ENCODE data around the gene THOC1. TPM values are rescaled to one million over a fixed set of nuclear protein-coding genes. Genes with fewer than 3 reads are reported as not detected.
"Not testable (repeated sequence)": the region's sequence is repeated elsewhere in the genome, so short reads cannot be mapped to it uniquely, and the experiment has no call there.

Gene THOC1
- total RNA-seq, 2 experiments from 2014 or later, result 56.4 to 62.2 TPM

DNA sequence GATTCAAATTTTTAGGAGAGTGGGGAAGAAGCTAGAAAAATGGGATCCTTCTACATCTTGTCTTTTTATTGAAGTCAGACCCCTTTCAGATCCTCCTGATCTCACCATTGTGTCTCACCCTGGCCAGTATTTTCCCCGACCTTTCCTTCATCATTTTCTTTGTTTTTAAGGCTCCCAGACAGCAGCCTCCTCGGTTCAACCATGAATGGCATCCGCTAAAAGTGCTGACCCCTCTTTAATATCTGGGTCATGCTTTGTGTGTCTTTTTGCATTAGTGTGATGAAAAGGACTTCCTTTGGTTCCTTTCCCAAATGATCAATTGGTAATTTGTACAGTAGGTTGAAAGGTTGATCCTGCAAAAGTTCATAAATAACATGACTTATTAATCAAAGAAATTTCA is 26.7 kb upstream of the THOC1 start:
- no peak for DNase-seq
- no peaks in the 10 kb centered on the region for H3K36me3 Mint-ChIP-seq
- H3K27me3 Mint-ChIP-seq, result peaks cover 21% of the 10 kb centered on the region
- no peaks in the 10 kb centered on the region for H3K9me3 Mint-ChIP-seq
- H3K4me3 Mint-ChIP-seq, result no peak overlapping the region
- no peak overlapping the region for H3K27ac Mint-ChIP-seq
- no peaks in the 10 kb centered on the region for H3K4me1 Mint-ChIP-seq

DNA sequence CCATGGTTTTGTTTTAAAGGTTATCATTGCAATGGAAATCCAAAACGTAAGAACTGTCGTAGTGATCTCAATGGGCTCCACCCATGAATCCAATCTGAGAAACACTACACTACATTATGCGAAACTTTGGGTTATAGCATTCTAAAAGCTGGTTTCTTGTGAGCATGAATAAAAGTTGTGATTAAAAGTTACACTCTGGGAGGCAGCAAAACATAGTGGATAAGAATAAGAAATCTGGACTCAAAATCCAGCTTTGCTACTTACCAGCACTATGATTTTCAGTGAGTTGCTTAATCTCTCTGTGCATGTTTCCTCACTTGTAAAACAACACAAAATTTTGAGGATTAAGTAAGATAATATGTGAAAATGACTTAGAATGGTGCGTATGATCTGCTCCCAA is 25.7 kb upstream of the THOC1 start:
- Mint-ChIP-seq H3K36me3 (no peaks in the 10 kb centered on the region), H3K9me3 (no peaks in the 10 kb centered on the region), H3K27ac (no peak overlapping the region), H3K4me3 (no peak overlapping the region), H3K4me1 (no peaks in the 10 kb centered on the region), H3K27me3 (peaks cover 26% of the 10 kb centered on the region)
- no peak for DNase-seq

DNA sequence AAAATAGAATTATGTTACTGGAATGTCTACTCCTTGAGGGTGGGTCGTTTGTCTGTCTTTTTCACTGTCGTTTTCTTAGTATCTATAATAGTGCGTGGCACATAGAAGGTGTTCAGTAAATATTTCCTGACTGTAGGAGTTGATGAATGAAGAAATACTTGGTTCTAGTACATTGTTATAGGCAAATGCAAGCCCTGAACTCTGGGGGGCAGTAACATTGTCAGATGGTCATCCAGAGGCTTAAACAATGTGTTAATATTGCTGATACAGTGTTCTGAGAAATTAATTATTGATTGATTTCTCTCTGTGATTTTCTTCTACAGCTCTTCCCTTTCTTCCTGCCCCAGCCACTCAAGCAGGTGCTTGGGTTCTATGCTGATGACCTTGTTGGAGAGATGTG is 24.4 kb upstream of the THOC1 start:
- H3K4me3 Mint-ChIP-seq, result no peak overlapping the region
- no peak overlapping the region for H3K27ac Mint-ChIP-seq
- H3K36me3 Mint-ChIP-seq, result no peaks in the 10 kb centered on the region
- H3K4me1 Mint-ChIP-seq, result no peaks in the 10 kb centered on the region
- DNase-seq, result no peak
- peaks cover 27% of the 10 kb centered on the region for H3K27me3 Mint-ChIP-seq
- no peaks in the 10 kb centered on the region for H3K9me3 Mint-ChIP-seq

DNA sequence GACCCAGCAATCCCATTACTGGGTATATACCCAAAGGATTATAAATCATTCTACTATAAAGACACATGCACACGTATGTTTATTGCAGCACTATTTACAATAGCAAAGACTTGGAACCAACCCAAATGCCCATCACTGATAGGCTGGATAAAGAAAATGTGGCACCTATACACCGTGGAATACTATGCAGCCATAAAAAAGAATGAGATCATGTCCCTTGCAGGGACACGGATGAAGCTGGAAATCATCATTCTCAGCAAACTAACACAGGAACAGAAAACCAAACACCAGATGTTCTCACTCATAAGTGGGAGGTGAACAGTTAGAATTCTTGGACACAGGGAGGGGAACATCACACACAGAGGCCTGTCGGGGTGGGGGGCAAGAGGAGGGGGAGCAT is 22.1 kb upstream of the THOC1 start:
- H3K36me3 Mint-ChIP-seq, H3K9me3 Mint-ChIP-seq, H3K27ac Mint-ChIP-seq, DNase-seq, H3K4me1 Mint-ChIP-seq, H3K4me3 Mint-ChIP-seq: not testable (repeated sequence)
- H3K27me3 Mint-ChIP-seq, result peaks cover 23% of the 10 kb centered on the region

DNA sequence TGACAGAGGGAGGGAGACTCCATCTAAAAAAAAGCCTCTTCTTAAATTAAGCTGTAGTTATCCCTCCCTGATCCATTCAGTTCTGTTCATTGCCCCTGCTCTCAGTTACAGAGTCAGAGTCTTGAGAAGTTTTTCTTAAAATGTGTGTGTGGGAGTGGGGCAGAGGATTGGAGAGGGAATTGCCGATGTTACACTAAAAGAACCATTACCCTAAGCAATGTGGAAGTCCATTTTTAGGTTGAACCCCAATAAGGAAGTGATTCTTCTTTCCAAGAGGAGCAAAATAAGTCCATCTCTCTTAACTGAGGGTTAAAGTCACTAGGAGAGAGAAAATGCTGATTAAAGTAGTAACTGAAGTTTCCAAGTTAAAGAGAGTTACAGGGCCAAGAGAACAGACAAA is 21.2 kb upstream of the THOC1 start:
- Mint-ChIP-seq H3K27me3 (peaks cover 19% of the 10 kb centered on the region), H3K4me1 (peaks cover 9% of the 10 kb centered on the region), H3K9me3 (no peaks in the 10 kb centered on the region), H3K36me3 (no peaks in the 10 kb centered on the region), H3K27ac (no peak overlapping the region), H3K4me3 (no peak overlapping the region)
- DNase-seq, result no peak

DNA sequence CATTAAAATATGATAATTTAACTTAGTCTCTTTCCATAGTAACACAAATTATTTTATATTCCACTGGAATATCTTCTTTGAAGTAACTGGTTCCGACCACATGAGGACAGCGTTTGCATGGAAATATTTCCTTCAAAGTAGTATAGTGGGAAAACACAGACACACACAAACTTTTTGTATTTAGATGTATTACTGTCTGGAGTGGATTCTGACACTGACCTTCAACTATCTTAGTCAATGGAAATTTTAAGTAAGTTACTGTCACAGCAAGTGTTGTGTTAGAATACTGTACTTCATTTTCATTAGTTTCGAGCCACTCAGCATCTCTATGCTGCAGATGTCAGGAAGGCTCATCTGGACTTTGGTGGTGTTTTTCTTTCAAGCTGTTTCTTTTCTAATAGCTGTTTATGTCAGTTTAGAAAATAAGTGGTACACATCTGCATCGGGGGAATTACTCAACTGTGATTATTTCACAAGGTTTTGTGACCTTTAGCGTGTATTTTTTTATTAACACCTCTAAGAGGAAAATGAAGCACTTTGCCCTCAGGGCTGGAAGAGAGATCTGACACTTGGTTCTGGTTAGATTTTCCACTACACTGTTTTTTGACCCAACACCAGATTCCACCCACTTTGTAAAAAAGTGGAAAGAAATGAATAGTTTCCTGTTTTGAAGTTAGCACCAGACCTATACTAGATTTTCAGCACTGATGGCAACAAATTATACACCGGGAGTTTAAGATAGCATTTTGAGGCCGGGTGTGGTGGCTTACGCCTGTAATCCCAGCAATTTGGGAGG is 18.9 kb upstream of the THOC1 start:
- H3K27ac Mint-ChIP-seq, result peak overlapping the region; percentile 76
- no peak for DNase-seq
- H3K27me3 Mint-ChIP-seq, result peaks cover 27% of the 10 kb centered on the region
- no peak overlapping the region for H3K4me3 Mint-ChIP-seq
- H3K4me1 Mint-ChIP-seq, result peaks cover 9% of the 10 kb centered on the region
- peaks cover under 1% of the 10 kb centered on the region for H3K36me3 Mint-ChIP-seq
- H3K9me3 Mint-ChIP-seq, result no peaks in the 10 kb centered on the region

DNA sequence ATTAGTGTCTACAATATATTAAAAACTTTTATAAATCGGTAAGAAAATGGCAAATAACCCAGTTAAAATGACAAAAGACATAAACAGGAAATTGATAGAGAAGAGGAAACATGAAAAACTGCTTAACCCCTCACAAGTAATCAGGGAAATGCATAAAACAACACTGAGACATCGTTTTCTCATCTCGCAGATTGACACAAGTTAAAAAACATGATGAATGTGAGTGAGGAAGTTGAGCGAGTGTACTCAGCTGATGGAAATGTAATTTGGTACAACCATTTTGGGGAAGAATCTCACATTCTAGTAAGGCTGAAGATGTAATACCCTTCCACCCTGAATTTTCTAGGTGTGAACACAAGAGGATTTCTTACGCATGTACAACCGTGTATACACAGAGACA is 18.0 kb upstream of the THOC1 start:
- H3K4me1 Mint-ChIP-seq, result peaks cover 9% of the 10 kb centered on the region
- H3K9me3 Mint-ChIP-seq, result no peaks in the 10 kb centered on the region
- no peak overlapping the region for H3K4me3 Mint-ChIP-seq
- DNase-seq, result no peak
- no peak overlapping the region for H3K27ac Mint-ChIP-seq
- peaks cover 1% of the 10 kb centered on the region for H3K36me3 Mint-ChIP-seq
- H3K27me3 Mint-ChIP-seq, result peaks cover 32% of the 10 kb centered on the region

DNA sequence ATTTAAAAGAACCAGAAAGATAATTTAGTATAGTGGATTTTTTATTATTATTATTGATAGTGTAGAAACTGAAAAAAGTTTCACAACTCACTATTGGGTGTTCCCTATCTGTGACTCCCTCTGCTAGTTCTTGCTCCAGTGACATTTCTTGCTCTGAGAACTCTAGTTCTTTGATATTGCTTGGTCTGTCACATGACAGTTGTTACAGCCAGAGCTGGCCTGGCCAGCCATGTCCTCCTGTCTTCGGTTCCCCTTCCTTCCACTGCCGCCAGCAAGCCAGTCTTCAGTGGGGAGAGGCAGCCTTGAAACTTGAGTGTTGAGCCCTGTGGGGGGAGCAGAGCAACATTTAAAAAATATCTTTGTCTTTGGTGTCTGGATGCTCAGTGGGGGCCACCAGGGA is 7.6 kb upstream of the THOC1 start:
- H3K9me3 Mint-ChIP-seq, result no peaks in the 10 kb centered on the region
- H3K27me3 Mint-ChIP-seq, result peaks cover 4% of the 10 kb centered on the region
- H3K4me1 Mint-ChIP-seq, result peaks cover 7% of the 10 kb centered on the region
- no peak overlapping the region for H3K4me3 Mint-ChIP-seq
- H3K36me3 Mint-ChIP-seq, result no peaks in the 10 kb centered on the region
- DNase-seq, result no peak
- no peak overlapping the region for H3K27ac Mint-ChIP-seq

DNA sequence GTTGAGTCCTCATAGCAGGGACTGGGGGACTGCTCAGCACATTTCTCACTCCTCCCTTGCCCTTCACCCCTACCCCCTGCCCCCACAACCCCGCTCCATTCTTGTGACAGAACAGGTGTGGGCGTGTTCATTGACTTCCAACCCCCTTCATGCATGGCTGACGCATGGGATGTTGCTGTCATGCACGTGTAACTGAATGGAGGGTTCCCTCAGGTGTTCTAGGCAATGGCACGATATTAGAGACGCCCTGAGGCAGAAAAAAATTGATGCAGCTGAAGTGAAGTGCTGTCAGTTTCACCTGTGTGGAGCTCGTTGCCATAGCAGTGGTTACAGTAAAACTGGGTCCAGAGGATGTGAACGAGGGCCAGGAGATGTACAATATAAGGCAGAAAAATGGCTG is 6.5 kb upstream of the THOC1 start:
- DNase-seq, result no peak
- no peak overlapping the region for H3K4me3 Mint-ChIP-seq
- H3K36me3 Mint-ChIP-seq, result peaks cover 5% of the 10 kb centered on the region
- no peaks in the 10 kb centered on the region for H3K9me3 Mint-ChIP-seq
- H3K27me3 Mint-ChIP-seq, result no peaks in the 10 kb centered on the region
- H3K27ac Mint-ChIP-seq, result no peak overlapping the region
- H3K4me1 Mint-ChIP-seq, result peaks cover 12% of the 10 kb centered on the region

DNA sequence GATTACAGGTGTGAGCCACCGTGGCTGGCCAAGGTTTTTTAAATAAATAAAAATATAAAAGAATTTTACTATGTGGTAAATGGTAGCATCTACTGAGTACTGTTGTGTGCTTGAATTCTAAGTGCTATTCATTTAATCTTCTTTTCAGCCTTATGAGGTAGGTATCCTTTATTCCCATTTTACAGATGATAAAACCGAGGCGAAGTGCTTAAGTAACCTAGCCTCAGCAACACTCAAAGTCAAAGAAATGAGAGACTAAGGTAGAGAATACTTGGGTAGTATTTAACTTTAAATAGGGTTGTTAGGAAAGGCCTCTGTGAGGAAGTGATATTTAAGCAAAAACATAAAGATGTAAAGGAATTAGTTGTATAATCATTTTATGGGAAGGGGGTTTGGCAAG is 5.7 kb upstream of the THOC1 start:
- Mint-ChIP-seq H3K4me3 (no peak overlapping the region), H3K4me1 (peaks cover 13% of the 10 kb centered on the region), H3K27ac (no peak overlapping the region), H3K27me3 (no peaks in the 10 kb centered on the region), H3K9me3 (no peaks in the 10 kb centered on the region), H3K36me3 (peaks cover 5% of the 10 kb centered on the region)
- DNase-seq, result no peak

DNA sequence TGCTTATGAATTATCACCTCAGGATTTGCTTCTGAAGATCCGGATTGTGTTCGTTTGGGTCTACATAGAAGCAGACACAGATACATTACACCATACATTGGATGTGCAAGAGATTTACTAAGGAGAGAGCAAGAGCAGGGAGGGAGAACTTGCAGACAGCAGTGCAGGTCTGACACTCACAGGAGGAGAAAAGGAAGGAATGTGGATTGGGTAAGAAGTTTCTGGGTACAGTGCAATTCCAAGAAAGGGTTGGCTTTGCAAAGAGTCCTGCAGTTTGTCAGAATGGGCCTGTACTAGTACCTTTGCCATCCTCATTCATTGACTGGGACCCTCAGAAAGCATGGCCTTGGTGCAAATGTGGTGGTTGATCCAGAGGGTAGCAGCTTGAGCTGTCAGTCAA is 4.8 kb upstream of the THOC1 start:
- H3K4me3 Mint-ChIP-seq, result no peak overlapping the region
- peaks cover 13% of the 10 kb centered on the region for H3K4me1 Mint-ChIP-seq
- DNase-seq, result no peak
- H3K27ac Mint-ChIP-seq, result no peak overlapping the region
- H3K27me3 Mint-ChIP-seq, result no peaks in the 10 kb centered on the region
- peaks cover 9% of the 10 kb centered on the region for H3K36me3 Mint-ChIP-seq
- no peaks in the 10 kb centered on the region for H3K9me3 Mint-ChIP-seq

DNA sequence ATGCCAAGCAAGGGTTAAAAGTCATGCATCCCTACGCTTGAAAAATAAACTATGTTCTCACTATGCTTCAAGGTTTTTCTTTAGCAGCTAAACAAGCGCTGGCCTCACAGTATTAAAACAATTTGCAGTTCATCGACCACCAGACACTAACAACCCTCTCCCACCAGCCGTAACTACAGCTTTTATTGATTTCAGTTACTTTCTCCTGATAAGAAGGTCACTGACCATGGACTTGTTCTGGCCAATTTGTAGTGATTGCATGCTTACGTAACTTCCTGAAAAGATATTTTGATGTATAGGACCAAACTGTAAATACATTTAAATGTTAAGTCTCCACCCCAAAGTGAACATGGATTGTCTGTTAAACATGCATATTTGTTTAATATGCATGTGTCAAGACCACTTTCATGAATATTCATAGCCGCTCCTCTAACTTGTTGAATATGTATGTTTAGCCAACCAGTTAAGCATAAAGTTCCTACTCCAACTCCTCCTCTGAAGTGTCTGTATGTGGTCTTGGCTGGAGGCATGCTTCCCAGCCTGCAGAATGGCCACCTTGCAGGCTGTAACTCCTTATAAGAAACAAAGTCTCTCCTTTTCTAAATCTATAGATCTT is 1.7 kb upstream of the THOC1 start:
- peak overlapping the region; percentile 10 for H3K27ac Mint-ChIP-seq
- peaks cover 11% of the 10 kb centered on the region for H3K36me3 Mint-ChIP-seq
- H3K4me3 Mint-ChIP-seq, result peak overlapping the region; percentile 95
- DNase-seq, result no peak
- H3K4me1 Mint-ChIP-seq, result peaks cover 29% of the 10 kb centered on the region
- H3K27me3 Mint-ChIP-seq, result no peaks in the 10 kb centered on the region
- H3K9me3 Mint-ChIP-seq, result no peaks in the 10 kb centered on the region

DNA sequence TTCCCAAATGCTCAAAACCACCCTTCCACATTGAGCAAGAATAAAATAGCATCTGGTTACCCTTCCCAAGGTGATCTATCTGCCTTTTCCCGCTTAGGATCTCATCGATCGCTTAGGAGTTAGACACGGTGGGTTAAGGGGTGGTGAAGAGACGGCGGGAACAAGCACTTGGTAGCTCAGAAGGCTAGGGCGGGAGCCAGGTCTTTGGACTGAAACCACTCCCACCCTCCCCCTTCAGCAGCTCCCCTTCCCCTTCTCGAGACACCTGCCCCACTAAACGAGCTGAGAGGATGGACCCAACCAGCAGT is 513 bp downstream of the THOC1 start:
- Mint-ChIP-seq H3K27ac (peak overlapping the region; percentile 99), H3K36me3 (peaks cover 18% of the 10 kb centered on the region), H3K4me3 (peak overlapping the region; percentile 95), H3K27me3 (no peaks in the 10 kb centered on the region), H3K9me3 (no peaks in the 10 kb centered on the region), H3K4me1 (peaks cover 27% of the 10 kb centered on the region)
- DNase-seq, result no peak

DNA sequence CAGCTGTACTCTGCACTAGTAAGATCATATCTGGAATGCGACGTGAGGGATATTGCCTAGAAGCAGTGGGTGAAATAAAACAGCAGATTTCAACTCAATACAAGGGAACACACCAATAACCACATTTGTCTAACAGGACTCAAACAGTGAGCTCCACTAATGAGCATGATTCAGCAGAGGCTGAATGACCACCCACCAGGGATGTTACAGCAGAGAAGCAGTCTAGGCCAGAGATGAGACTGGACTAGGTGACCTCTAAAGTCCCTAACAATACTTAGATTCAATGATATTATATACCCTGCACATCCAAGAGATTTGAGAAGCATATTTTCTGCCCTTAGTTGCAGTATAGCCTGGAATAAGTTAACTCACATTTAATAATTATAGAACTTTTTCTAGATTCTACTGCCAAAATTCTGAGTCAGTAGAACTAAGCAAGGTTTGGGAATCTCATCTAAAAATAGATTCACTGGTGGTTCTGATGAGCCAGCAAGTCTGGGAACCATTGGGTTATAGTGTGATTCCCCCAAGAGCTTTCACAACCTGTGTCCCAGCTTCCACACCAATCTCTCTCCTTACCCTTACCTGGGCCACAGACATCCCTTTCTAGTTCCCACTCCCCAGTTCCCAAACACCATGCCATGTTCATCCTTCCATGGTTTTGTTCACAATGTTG is 6.3 kb downstream of the THOC1 start:
- DNase-seq, result no peak
- peaks cover 26% of the 10 kb centered on the region for H3K36me3 Mint-ChIP-seq
- H3K27ac Mint-ChIP-seq, result no peak overlapping the region
- peaks cover 18% of the 10 kb centered on the region for H3K4me1 Mint-ChIP-seq
- H3K9me3 Mint-ChIP-seq, result no peaks in the 10 kb centered on the region
- H3K27me3 Mint-ChIP-seq, result no peaks in the 10 kb centered on the region
- no peak overlapping the region for H3K4me3 Mint-ChIP-seq

DNA sequence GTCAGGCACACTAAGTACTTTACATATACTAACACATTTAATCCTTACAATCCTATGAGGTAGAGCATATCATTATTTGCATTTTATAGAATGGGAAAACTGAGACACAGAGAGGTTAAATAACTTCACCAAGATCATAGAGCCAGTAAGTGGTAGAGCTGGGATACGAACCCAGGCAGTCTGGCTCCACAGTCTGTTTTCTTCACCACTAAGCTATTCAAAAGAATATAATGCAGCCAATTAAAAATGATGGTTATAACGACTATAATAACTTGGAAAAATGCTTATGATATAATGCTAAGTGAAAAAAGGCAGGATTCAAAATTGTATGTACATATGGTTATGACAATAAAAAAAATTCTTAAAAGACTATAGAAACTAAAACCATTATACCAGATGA is 7.3 kb downstream of the THOC1 start:
- Mint-ChIP-seq H3K36me3 (peaks cover 25% of the 10 kb centered on the region), H3K4me1 (peaks cover 10% of the 10 kb centered on the region), H3K27ac (no peak overlapping the region), H3K4me3 (no peak overlapping the region), H3K27me3 (no peaks in the 10 kb centered on the region), H3K9me3 (no peaks in the 10 kb centered on the region)
- no peak for DNase-seq

DNA sequence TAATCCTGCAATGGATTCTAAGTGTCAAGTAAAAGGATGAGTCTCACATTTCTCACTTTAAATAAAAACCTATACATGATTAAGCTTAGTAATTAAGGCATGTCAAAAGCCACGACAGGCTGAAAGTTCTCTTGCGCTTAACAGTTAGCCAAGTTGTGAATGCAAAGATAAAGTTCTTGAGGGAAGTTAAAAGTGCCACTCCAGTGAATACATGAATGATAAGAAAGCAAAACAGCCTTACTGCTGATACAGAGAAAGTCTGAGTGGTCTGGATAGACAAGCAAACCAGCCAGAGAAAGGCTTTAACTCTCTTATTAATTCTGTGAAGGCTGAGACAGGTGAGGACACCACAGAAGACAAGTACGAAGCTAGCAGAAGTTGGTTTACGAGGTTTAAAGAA is 12.7 kb downstream of the THOC1 start:
- Mint-ChIP-seq H3K27ac (no peak overlapping the region), H3K36me3 (peaks cover 28% of the 10 kb centered on the region), H3K4me1 (peaks cover 3% of the 10 kb centered on the region), H3K9me3 (no peaks in the 10 kb centered on the region), H3K4me3 (no peak overlapping the region), H3K27me3 (no peaks in the 10 kb centered on the region)
- no peak for DNase-seq

Measured in activated naive CD8-positive, alpha-beta T cell treated with anti-CD3 and anti-CD28 coated beads for 36 hours (primary cell).